Smooth muscle cell (in vitro differentiated cells): ENCODE measurements around the gene CXCL3. TPM values are rescaled to one million over a fixed set of nuclear protein-coding genes. Genes with fewer than 3 reads are reported as not detected.

ENCODE experiments used
- DNase-seq: peaks from one replicate; lab custom pipeline; 2025; ENCODE audit not compliant: unreplicated experiment; lab: John Stamatoyannopoulos, UW
- H2AFZ ChIP-seq: fragments of 200-600 bp; sonication (generic); 2 replicates; pipeline ENCODE4 v1.6.0; 2016; ENCODE audit warnings: antibody characterized with exemption, low read depth, mild to moderate bottlenecking
- H3F3A ChIP-seq: fragments of 200-600 bp; sonication (generic); 2 replicates; pipeline ENCODE4 v1.6.0; 2017; ENCODE audit warnings: antibody characterized with exemption, low read depth
- H3K27ac ChIP-seq: fragments of 200-600 bp; sonication (generic); 2 replicates; pipeline ENCODE4 v1.5.1; 2016; ENCODE audit warnings: low read depth, mild to moderate bottlenecking
- H3K27me3 ChIP-seq: fragments of 200-600 bp; sonication (generic); 2 replicates; pipeline ENCODE4 v1.6.1; 2016; ENCODE audit warnings: low read depth, mild to moderate bottlenecking
- H3K36me3 ChIP-seq: fragments of 200-600 bp; sonication (generic); 2 replicates; pipeline ENCODE4 v1.5.1; 2016; ENCODE audit warnings: low read depth
- H3K4me1 ChIP-seq: fragments of 200-600 bp; sonication (generic); 2 replicates; pipeline ENCODE4 v1.5.1; 2016; ENCODE audit warnings: low read depth
- H3K4me2 ChIP-seq: fragments of 200-600 bp; sonication (generic); 2 replicates; pipeline ENCODE4 v1.6.0; 2016; ENCODE audit warnings: mild to moderate bottlenecking
- H3K4me3 ChIP-seq: fragments of 200-600 bp; sonication (generic); 2 replicates; pipeline ENCODE4 v1.5.1; 2016; ENCODE audit warnings: mild to moderate bottlenecking
- H3K79me2 ChIP-seq: fragments of 200-600 bp; sonication (generic); 2 replicates; pipeline ENCODE4 v1.6.0; 2016; ENCODE audit warnings: low read depth, mild to moderate bottlenecking
- H3K9ac ChIP-seq: fragments of 200-600 bp; sonication (generic); 2 replicates; pipeline ENCODE4 v1.6.0; 2016; ENCODE audit warnings: low read depth
- H3K9me3 ChIP-seq: fragments of 200-600 bp; sonication (generic); replicated peaks from 2 replicates; pipeline ENCODE4 v1.5.1; 2016; ENCODE audit warnings: low read depth
- H4K20me1 ChIP-seq: fragments of 200-600 bp; sonication (generic); 2 replicates; pipeline ENCODE4 v1.6.0; 2016; ENCODE audit warnings: low read depth
- WGBS: methylation state at CpG from one replicate; pipeline ENCODE4 v1.1.7; 2016; ENCODE audit warnings: low lambda C conversion rate; 5-methylcytosine and 5-hydroxymethylcytosine counted together
- polyA plus RNA-seq: library from polyadenylated mRNA; unstranded; fragments of >200 nt; fragmentation: Nextera tagmentation; extraction: Ambion mirVana; gene quantifications from 2 replicates; pipeline ENCODE4 v1.2.1, GENCODE V29; 2016
- total RNA-seq: library from RNA; depleted of rRNA; stranded (reverse); fragments of >200 nt; gene quantifications from 2 replicates; pipeline ENCODE4 v1.2.3, GENCODE V29; 2014
- TF ChIP-seq, protein P1 (sequence below): fragments of 200-600 bp; sonication (generic); IDR thresholded peaks from 2 replicates; pipeline ENCODE4 v1.5.1; 2017; ENCODE audit warnings: borderline replicate concordance, mild to moderate bottlenecking, antibody characterized with exemption; ENCODE audit not compliant: insufficient read depth, poor library complexity, severe bottlenecking

Gene CXCL3
- total and polyA plus RNA-seq, 2 experiments from 2014 or later, result 1.6 to 5.6 TPM

- Histone ChIP-seq H3F3A (no peaks in the 10 kb centered on the region), H3K4me1 (no peaks in the 10 kb centered on the region), H3K27ac (no peak overlapping the region), H3K4me2 (no peak overlapping the region), H3K79me2 (no peaks in the 10 kb centered on the region), H4K20me1 (no peaks in the 10 kb centered on the region), H3K9me3 (no peaks in the 10 kb centered on the region), H2AFZ (no peak overlapping the region), H3K9ac (no peak overlapping the region), H3K36me3 (no peaks in the 10 kb centered on the region), H3K27me3 (no peaks in the 10 kb centered on the region), H3K4me3 (no peak overlapping the region)
- WGBS, result 94% methylated on average over 2 of the region's 2 CpGs
- TF ChIP-seq, protein P1, sequence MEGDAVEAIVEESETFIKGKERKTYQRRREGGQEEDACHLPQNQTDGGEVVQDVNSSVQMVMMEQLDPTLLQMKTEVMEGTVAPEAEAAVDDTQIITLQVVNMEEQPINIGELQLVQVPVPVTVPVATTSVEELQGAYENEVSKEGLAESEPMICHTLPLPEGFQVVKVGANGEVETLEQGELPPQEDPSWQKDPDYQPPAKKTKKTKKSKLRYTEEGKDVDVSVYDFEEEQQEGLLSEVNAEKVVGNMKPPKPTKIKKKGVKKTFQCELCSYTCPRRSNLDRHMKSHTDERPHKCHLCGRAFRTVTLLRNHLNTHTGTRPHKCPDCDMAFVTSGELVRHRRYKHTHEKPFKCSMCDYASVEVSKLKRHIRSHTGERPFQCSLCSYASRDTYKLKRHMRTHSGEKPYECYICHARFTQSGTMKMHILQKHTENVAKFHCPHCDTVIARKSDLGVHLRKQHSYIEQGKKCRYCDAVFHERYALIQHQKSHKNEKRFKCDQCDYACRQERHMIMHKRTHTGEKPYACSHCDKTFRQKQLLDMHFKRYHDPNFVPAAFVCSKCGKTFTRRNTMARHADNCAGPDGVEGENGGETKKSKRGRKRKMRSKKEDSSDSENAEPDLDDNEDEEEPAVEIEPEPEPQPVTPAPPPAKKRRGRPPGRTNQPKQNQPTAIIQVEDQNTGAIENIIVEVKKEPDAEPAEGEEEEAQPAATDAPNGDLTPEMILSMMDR, result no peak
- DNase-seq, result no peak
Measured at GRCh38 chr4:74023709-74024108, 14.8 kb downstream of the CXCL3 start.

DNA sequence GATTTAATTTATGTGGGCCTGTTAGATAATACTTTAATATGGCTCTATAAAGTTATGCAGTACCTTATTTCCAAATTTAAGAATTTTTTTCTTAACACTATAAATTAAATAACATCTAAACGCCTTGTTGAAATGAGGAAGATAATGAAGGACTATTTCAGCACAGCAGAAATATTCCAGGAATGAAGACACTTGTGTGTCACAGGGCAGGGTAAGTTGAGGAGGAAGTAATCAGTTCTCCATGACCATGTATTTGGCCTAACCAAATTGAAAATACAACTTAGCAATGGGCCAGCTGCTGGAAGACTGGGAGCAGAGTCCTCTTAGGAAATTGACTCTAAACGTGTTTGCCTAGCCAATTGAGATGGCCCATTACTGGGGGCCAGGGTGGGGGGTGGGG lies 16.9 kb downstream of the CXCL3 start:
- Histone ChIP-seq H3K27me3 (no peaks in the 10 kb centered on the region), H3F3A (no peaks in the 10 kb centered on the region), H3K27ac (no peak overlapping the region), H3K9me3 (no peaks in the 10 kb centered on the region), H3K79me2 (no peaks in the 10 kb centered on the region), H3K4me1 (no peaks in the 10 kb centered on the region), H2AFZ (no peak overlapping the region), H3K4me3 (no peak overlapping the region), H4K20me1 (no peaks in the 10 kb centered on the region), H3K36me3 (no peaks in the 10 kb centered on the region), H3K9ac (no peak overlapping the region), H3K4me2 (no peak overlapping the region)
- TF ChIP-seq, protein P1, result no peak
- WGBS, result 84% methylated on average over 2 of the region's 2 CpGs
- no peak for DNase-seq

GRCh38 chr4:74018771-74019170 lies 19.7 kb downstream of the CXCL3 start:
- no peak overlapping the region for H3K4me2 ChIP-seq
- no peak overlapping the region for H3K4me3 ChIP-seq
- no peak overlapping the region for H2AFZ ChIP-seq
- WGBS, result 88% methylated on average over 3 of the region's 3 CpGs
- no peaks in the 10 kb centered on the region for H3K27me3 ChIP-seq
- no peaks in the 10 kb centered on the region for H4K20me1 ChIP-seq
- no peaks in the 10 kb centered on the region for H3K9me3 ChIP-seq
- H3K9ac ChIP-seq, result no peak overlapping the region
- no peaks in the 10 kb centered on the region for H3K4me1 ChIP-seq
- H3F3A ChIP-seq, result no peaks in the 10 kb centered on the region
- no peak for DNase-seq
- no peaks in the 10 kb centered on the region for H3K79me2 ChIP-seq
- TF ChIP-seq, protein P1, result no peak
- no peaks in the 10 kb centered on the region for H3K36me3 ChIP-seq
- no peak overlapping the region for H3K27ac ChIP-seq

DNA sequence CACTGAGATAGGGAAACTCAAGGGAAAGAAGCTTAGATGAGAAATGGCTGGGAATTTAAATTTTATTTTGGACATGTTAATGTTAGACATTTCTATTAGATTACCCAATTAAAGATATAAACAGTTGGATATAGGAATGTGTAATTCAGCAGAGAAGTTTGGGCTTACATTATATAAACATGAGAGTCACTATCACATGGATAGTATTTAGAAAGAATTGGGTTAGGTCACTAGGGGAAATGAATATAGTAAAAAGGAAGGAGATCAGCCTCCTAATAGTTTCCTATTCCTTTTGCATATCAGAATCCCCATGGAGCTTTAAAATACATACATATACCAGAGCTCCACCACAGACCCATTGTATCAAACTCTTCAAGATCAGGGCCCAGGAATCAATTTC lies 20.4 kb downstream of the CXCL3 start:
- no peaks in the 10 kb centered on the region for H3K4me1 ChIP-seq
- TF ChIP-seq, protein P1, result no peak

More for the DNA sequence above, 20.4 kb downstream of the CXCL3 start:
- H3K4me3 ChIP-seq, result no peak overlapping the region
- no peaks in the 10 kb centered on the region for H3K9me3 ChIP-seq
- H3F3A ChIP-seq, result no peaks in the 10 kb centered on the region
- H3K36me3 ChIP-seq, result no peaks in the 10 kb centered on the region
- H3K9ac ChIP-seq, result no peak overlapping the region
- no peaks in the 10 kb centered on the region for H3K79me2 ChIP-seq
- H3K4me2 ChIP-seq, result no peak overlapping the region
- H3K27ac ChIP-seq, result no peak overlapping the region
- H3K27me3 ChIP-seq, result no peaks in the 10 kb centered on the region
- no peaks in the 10 kb centered on the region for H4K20me1 ChIP-seq
- H2AFZ ChIP-seq, result no peak overlapping the region
- DNase-seq, result no peak
